Uterus (tissue), 2 donors: ENCODE data around the gene HMCN1.

Experiments
- CTCF ChIP-seq, 4 experiments: fragments of 200-600 bp in 2 of 4; fragments of 450-650 bp in 2 of 4; sonication (generic) in 2 of 4; IDR thresholded peaks; one replicate each; pipeline ENCODE4 v1.5.1; 2016 to 2019; ENCODE audit warnings: antibody characterized with exemption in 4 of 4, mild to moderate bottlenecking in 2 of 4, moderate library complexity in 1 of 4
- POLR2A ChIP-seq, 2 donors: fragments of 450-650 bp; IDR thresholded peaks; one replicate each; pipeline ENCODE4 v1.6.1; 2016; ENCODE audit warnings: antibody characterized with exemption in 2 of 2, mild to moderate bottlenecking in 1 of 2, moderate library complexity in 1 of 2

- TF ChIP-seq CTCF (IDR thresholded peaks at IDR 0.05), result no peak
- TF ChIP-seq POLR2A (IDR thresholded peaks at IDR 0.05), result no peak
Measured at GRCh38 chr1:186102107-186102506, 367.9 kb downstream of the HMCN1 start.
